Mesothelial cell of epicardium (in vitro differentiated cells): ENCODE data around the gene NTHL1. TPM values are rescaled to one million over a fixed set of nuclear protein-coding genes. Genes with fewer than 3 reads are reported as not detected.
"Not testable (repeated sequence)": the region's sequence is repeated elsewhere in the genome, so short reads cannot be mapped to it uniquely, and the experiment has no call there.

Source experiments
- DNase-seq, 2 experiments: peaks; one replicate each; pipeline ENCODE4 v3.0.0; 2021; ENCODE audit warnings: low spot score in 2 of 2; ENCODE audit not compliant: unreplicated experiment in 2 of 2
- H3K27ac Mint-ChIP-seq: 2 replicates; pipeline ENCODE4 v1.8.0; 2021; ENCODE audit warnings: mixed read lengths
- H3K27me3 Mint-ChIP-seq: 2 replicates; pipeline ENCODE4 v1.8.0; 2021; ENCODE audit warnings: low read depth, mixed read lengths
- H3K36me3 Mint-ChIP-seq: 2 replicates; pipeline ENCODE4 v1.8.0; 2021; ENCODE audit warnings: mixed read lengths
- H3K4me1 Mint-ChIP-seq: 2 replicates; pipeline ENCODE4 v1.8.0; 2021; ENCODE audit warnings: mixed read lengths
- H3K4me3 Mint-ChIP-seq: 2 replicates; pipeline ENCODE4 v1.8.0; 2021; ENCODE audit warnings: mild to moderate bottlenecking, moderate library complexity, mixed read lengths
- H3K9me3 Mint-ChIP-seq: 2 replicates; pipeline ENCODE4 v1.8.0; 2021; ENCODE audit warnings: mixed read lengths
- total RNA-seq: library from RNA; stranded (reverse); gene quantifications from 3 replicates; pipeline ENCODE4 v1.2.1, GENCODE V29; 2021
- TF ChIP-seq, protein P1 (sequence below): fragments of 200-600 bp; sonication (generic); IDR thresholded peaks from one replicate; pipeline ENCODE4 v1.5.0; 2021; ENCODE audit warnings: antibody characterized with exemption; ENCODE audit not compliant: unreplicated experiment

NTHL1 gene
- total RNA-seq, 1 donor from 2014 or later, result 29.7 TPM

DNA sequence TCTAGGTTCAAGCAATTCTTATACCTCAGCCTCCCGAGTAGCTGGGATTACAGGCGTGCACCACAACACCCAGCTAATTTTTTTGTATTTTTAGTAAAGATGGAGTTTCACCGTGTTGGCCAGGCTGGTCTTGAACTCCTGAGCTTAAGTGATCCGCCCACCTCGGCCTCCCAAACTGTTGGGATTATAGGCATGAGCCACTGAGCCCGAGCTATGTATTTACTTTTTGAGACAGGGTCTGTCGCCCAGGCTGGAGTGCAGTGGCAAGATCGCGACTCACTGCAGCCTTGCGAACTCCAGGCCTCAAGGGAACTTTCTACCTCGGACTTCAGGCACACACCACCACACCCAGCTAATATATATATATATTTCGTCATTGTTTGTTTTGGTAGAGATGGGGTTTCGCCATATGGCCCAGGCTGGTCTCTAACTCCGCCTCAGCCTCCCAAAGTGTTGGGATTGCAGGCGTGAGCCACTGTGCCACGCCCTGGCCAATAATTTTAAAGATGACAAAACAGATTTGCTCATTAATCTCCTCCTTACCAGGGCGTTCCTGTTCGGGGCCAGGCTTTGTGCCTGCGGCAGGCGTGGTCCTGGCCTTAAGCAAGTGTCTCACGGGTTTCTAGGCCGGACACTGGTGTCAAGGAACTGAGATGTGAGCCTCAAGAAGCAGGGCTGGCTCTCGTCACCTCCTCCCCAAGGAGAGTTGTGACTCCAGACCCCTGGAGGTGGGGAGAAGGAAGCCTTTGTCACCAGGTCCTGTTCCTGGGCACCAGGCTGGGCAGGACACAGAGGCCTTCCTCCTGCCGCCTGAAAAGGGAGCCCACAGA lies 32.3 kb downstream of the NTHL1 start:
- TF ChIP-seq, protein P1, sequence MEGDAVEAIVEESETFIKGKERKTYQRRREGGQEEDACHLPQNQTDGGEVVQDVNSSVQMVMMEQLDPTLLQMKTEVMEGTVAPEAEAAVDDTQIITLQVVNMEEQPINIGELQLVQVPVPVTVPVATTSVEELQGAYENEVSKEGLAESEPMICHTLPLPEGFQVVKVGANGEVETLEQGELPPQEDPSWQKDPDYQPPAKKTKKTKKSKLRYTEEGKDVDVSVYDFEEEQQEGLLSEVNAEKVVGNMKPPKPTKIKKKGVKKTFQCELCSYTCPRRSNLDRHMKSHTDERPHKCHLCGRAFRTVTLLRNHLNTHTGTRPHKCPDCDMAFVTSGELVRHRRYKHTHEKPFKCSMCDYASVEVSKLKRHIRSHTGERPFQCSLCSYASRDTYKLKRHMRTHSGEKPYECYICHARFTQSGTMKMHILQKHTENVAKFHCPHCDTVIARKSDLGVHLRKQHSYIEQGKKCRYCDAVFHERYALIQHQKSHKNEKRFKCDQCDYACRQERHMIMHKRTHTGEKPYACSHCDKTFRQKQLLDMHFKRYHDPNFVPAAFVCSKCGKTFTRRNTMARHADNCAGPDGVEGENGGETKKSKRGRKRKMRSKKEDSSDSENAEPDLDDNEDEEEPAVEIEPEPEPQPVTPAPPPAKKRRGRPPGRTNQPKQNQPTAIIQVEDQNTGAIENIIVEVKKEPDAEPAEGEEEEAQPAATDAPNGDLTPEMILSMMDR, result no peak
- H3K4me3 Mint-ChIP-seq, result no peak overlapping the region
- peaks cover 23% of the 10 kb centered on the region for H3K27me3 Mint-ChIP-seq
- H3K9me3 Mint-ChIP-seq, result no peaks in the 10 kb centered on the region
- no peak for DNase-seq
- H3K4me1 Mint-ChIP-seq, result peaks cover 2% of the 10 kb centered on the region
- no peaks in the 10 kb centered on the region for H3K36me3 Mint-ChIP-seq
- H3K27ac Mint-ChIP-seq, result no peak overlapping the region

DNA sequence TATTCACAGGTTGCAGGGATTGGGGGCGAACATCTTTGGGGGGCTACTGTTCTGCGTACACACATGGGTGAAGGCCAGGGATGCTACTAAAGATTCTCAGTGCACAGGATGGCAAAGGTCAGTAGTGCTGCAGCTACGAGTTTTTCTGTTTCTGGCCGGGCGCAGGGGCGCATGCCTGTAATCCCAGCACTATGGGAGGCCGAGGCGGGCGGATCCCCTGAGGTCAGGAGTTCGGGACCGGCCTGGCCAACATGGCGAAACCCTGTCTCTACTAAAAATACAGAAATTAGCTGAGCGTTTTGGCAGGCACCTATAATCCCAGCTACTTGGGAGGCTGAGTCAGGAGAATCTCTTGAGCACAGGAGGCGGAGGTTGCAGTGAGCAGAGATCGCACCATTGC lies 34.1 kb downstream of the NTHL1 start:
- TF ChIP-seq, protein P1, result no peak
- H3K36me3 Mint-ChIP-seq, result no peaks in the 10 kb centered on the region
- no peak for DNase-seq
- no peaks in the 10 kb centered on the region for H3K9me3 Mint-ChIP-seq
- peaks cover 10% of the 10 kb centered on the region for H3K4me1 Mint-ChIP-seq
- H3K27ac Mint-ChIP-seq, result no peak overlapping the region
- H3K4me3 Mint-ChIP-seq, result no peak overlapping the region
- peaks cover 10% of the 10 kb centered on the region for H3K27me3 Mint-ChIP-seq

DNA sequence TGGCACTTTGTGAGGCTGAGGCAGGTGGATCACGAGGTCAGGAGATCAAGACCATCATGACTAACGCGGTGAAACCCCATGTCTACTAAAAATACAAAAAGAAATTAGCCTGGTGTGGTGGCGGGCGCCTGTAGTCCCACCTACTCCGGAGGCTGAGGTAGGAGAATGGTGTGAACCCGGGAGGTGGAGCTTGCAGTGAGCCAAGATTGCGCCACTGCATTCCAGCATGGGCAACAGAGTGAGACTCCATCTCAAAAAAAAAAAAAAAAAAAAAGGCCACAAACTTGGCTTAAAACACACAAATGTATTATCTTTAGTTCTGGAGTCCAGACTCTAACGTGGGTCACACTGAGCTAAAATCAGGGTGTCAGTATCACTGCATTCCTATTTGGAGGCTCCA lies 35.9 kb downstream of the NTHL1 start:
- not testable (repeated sequence) for H3K4me3 Mint-ChIP-seq, DNase-seq, H3K27ac Mint-ChIP-seq, H3K36me3 Mint-ChIP-seq, H3K9me3 Mint-ChIP-seq, H3K27me3 Mint-ChIP-seq
- H3K4me1 Mint-ChIP-seq, result peaks cover 21% of the 10 kb centered on the region

DNA sequence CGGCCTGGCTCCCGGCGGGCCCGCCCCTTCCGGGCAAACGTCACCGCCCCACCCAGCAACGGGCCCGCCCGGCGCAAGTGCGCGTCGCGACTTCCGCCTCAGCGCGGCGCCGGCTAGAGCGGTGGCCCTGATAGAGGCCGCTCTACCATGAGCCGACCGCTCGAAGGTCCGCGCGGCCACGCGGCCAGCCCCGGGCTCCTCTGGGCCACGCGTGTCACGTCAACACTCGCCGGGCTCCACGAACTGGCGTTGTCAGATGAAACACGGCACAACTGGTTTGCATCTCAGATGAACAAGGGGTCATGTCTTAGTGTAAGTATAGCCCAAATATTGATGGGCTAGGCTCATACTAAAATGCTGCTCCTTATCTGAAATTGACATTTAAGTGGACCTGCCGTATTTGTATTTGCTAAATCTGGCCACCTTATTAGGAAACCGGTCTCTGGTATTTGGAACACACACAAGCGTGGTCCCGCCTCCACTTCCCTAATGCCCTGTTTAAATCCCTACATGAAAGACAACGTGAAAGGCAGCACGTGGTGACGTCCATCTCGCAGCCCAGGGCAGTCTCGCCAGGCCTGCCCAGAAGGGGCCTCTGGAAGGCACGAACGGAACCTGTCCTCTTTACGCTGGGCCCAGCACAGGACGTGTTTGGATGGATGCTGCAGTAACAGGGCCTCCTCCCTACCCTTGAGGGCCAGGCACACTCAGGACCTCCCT lies 37.7 kb downstream of the NTHL1 start, which contains the start of gene ZNF598:
Gene ZNF598, minus strand, starts transcription at position 31 of the 720 bp plus-strand sequence.
- no peaks in the 10 kb centered on the region for H3K36me3 Mint-ChIP-seq
- no peaks in the 10 kb centered on the region for H3K9me3 Mint-ChIP-seq
- peaks cover 27% of the 10 kb centered on the region for H3K4me1 Mint-ChIP-seq
- H3K4me3 Mint-ChIP-seq, result peak within 1 kb of the TSS; percentile 82
- DNase-seq, result peak; percentile 73 to 84
- TF ChIP-seq, protein P1, result no peak
- no peaks in the 10 kb centered on the region for H3K27me3 Mint-ChIP-seq
- H3K27ac Mint-ChIP-seq, result peak within 1 kb of the TSS; percentile 98

DNA sequence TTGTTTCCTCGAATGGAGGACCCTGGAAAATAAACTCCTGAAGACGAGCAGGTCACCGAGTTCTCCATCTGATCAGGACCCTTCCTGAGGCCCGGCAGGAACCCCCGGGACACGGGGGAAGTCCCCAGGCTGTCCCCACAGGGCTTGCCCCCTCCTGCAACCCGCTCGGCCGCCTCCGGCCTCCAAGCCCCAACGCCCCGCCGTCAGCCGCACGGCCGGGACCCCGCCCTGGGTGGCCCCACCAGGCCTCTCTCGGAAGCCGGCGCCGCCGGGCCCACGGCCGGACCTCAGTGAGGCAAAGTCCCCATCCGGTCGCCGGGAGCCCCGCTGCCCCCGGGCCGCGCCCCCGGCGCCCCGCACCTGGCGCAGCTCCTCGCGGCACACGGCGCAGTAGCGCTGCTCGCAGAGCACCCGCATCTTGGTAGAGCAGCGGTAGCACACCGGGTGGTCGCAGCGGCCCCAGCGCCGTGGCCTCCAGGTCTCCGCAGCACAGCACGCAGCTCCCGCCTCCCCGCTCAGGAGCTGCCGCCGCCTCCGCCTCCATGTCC lies 38.4 kb downstream of the NTHL1 start:
- TF ChIP-seq, protein P1, result no peak
- peak overlapping the region; percentile 67 for H3K4me3 Mint-ChIP-seq
- H3K4me1 Mint-ChIP-seq, result peaks cover 29% of the 10 kb centered on the region
- H3K36me3 Mint-ChIP-seq, result no peaks in the 10 kb centered on the region
- H3K27ac Mint-ChIP-seq, result peak overlapping the region; percentile 92
- H3K27me3 Mint-ChIP-seq, result no peaks in the 10 kb centered on the region
- DNase-seq, result peak in 1 of 2 experiments; percentile 27
- H3K9me3 Mint-ChIP-seq, result no peaks in the 10 kb centered on the region

DNA sequence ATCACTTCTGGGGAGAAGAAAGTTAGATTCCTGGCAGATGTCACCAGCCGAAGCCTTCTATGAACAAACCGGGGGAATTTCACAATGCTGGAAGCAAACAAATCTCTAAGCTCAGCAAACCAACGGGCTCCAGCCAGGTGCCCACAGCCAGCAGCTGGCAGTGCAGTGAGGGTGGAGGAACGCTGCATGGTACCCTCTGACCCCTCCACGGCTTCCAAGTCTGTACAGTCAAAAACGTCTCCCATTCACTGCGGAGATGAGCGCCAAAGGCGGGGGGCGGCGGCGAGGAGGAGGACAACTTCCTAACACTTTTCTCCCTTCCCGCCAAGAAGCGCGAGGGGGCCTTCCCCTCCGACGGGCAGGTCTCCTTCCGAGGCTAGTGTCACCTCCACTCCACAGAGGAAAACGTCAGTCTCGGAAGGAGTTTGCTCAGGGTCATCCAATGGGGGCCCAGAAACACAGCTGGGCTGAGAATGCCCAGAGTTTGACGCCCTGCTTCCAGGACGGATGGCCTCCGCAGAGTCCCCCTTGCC lies 38.9 kb downstream of the NTHL1 start:
- Mint-ChIP-seq H3K4me3 (peak overlapping the region; percentile 67), H3K4me1 (peaks cover 29% of the 10 kb centered on the region), H3K27me3 (no peaks in the 10 kb centered on the region), H3K9me3 (no peaks in the 10 kb centered on the region), H3K36me3 (no peaks in the 10 kb centered on the region), H3K27ac (peak overlapping the region; percentile 92)
- DNase-seq, result no peak
- TF ChIP-seq, protein P1, result no peak
